ENCODE results near the gene STAT5A.
"Not testable (repeated sequence)": the region's sequence is repeated elsewhere in the genome, so short reads cannot be mapped to it uniquely, and the experiment has no call there.

STAT5A gene

DNA sequence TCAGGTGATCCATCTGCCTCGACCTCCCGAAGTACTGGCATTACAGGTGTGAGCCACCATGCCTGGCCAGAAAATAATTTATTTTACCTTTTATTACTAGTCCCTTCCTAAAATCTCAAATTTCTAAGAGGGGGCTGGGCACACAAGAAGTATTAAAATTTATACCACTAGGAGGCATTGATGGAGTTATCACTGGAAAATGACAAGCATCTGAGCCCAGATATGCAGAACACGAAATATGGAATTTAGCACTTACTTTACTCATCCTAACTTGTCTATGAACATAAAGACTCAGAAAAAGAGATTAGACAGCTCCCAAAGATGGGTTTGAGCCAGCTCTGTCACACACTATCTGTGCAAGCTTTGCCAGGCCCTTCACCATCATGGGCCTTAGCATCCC is 46.4 kb downstream of the STAT5A start:
- DNase-seq (ENCODE audit: low read depth) = no peak

DNA sequence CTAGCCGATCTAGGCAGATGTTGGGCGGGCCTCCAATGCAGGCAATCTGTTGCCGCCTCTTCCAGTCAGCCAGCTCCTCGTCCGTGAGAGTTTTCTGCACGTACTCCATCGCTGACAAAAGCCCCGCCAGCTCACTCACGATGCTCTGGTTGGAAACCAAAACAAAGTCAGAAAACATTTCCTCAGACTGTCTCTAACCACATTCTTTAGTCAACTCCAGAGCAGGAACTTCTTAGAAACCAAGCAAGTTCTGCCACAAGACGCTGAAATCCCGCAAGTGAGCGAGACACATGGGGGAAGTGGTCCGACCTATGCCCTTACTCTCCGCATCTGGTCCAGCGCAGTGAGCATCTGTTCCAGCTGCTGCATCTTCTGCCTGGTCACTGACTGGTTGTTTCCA is 49.1 kb downstream of the STAT5A start:
- peak; percentile 98 for DNase-seq (ENCODE audit: low read depth)

- DNase-seq (ENCODE audit: low read depth) = no peak
Measured at GRCh38 chr17:42338427-42338985, 50.2 kb downstream of the STAT5A start.

DNA sequence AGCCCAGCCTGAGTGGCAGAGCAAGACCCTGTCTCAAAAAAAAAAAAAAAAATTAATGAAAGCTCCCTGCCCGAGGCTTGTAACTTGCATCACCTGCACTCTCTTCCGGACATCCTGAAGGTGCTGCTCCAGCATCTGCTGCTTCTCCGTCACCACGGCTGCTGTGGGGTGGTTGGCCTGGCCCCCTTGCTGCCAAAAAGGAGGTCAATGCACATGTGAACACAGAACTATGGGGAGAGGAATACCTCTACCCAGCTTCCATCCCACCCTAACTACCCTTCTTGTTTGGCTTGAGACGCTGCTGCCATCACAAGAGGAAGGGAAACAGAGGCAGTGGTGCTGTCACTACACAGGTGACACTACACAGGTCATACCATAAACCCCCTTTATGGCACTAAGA is 50.9 kb downstream of the STAT5A start:
- no peak for DNase-seq (ENCODE audit: low read depth)

DNA sequence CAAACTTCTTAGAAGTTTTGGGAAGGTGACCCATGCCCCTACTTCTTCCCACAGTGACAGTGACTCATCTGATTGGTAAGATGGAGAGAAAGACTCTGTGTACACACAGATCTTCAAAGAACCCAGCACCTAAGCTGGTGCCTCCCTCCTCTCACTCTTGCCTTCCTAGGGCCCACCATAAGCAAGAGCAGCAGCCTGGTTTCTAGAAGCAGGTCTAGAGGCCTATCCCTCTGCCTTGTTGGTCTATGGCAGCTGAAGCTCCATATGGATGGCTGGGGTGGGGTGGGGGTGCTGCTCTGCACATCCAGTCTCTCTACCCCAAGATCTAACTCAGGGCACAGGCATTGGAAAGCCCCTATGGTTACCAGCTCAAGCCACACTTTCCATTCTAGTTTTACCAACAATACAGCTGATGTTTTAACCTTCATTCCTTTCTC is 52.4 kb downstream of the STAT5A start:
- DNase-seq (ENCODE audit: low read depth) = no peak

DNA sequence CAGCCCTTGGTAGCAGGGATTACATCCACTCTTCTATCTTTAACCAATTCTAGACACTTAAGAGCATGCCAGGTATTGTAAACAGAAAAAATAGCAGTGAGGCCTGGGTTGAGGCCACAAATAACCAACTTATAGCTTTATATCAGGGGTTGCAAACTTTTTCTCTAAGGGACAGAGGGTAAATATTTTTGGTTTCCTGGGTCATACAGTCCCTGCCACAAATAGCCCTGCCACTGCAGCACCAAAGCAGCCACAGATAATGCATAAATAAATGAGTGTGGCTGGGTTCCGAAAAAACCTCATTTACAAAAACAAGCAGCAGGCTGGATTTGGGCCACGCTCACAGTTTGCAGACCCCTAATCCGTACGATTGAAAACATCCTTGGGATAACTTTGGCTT is 53.3 kb downstream of the STAT5A start:
- no peak for DNase-seq (ENCODE audit: low read depth)

DNA sequence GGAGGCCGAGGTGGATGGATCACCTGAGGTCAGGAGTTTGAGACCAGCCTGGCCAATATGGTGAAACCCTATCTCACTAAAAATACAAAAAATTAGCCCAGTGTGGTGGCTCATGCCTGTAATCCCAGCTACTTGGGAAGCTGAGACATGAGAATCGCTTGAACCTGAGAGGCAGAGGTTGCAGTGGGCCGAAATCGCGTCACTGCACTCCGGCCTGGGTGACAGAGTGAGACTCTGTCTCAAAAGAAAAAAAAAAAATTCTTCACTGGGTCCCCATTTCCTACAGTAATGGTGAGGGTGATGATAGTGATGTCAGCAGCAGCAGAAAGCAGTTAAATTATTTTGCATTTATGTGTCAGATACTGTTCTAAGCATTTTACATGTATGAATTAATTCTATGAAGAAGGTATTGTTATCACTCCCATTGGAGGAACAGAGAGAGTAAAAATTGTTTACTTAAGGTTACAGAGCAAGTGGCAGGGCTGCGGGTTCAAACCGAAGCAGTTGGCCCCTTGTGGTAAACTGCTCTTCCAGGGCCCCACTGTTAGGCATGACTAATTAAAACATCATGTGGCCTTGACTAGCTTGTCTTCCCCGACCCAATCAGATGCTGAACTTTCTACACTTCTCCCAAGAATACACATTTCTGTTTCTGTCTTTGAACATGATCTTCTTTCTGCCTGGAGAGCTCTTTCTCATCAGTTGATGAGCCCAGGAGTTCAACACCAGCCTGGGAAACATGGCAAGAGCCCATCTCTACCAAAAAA is 54.1 kb downstream of the STAT5A start:
- no peak for DNase-seq (ENCODE audit: low read depth)

DNA sequence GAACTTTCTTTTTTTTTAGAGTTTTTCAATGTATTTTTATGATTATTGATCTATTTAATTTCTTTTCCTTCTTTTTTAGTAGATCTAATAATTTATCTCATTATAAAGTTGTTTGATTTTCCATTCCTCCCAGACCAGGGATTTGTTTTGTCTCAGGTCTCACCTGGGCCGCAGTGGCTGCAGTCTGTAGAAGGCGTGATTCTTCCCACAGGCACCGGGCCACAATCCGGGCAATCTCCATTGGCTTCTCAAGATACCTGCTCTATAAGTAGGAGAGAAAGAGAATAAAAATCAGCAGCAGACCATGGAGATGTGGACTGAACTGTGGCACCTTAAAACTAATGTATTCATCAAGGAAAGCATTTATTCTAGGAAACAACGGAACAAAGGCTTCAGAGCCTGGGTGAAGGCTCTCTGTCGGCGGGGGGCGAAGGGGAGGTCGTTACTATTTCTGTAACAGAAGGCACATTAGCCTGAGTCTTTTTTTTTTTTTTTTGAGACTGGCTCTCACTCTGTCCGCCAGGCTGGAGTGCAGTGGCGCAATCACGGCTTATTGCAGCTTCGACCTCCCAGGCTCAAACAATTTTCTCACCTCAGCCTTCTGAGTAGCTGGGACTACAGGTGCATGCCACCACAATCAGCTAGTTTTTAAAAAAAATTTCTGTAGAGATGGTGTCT is 57.2 kb downstream of the STAT5A start:
- no peak for DNase-seq (ENCODE audit: low read depth)

DNA sequence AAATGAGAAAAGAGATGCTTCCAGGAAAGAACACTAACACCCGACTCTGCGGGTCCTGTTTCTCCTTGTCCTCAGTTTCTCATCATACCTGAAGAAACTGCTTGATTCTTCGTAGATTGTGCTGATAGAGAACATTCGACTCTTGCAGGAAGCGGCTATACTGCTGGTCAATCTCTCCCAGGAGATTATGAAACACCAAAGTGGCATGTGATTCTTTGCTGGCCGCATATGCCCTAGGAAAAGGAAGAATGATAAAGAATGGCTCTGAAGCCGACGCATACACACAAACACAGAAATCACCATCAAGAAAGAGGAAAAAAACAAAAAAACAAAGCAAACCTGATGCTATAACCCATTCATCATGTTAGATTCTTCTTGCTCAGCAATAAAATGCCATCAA is 58.2 kb downstream of the STAT5A start:
- DNase-seq (ENCODE audit: low read depth) = no peak

- DNase-seq (ENCODE audit: low read depth) = peak; percentile 80
Measured at GRCh38 chr17:42347198-42347597, 58.9 kb downstream of the STAT5A start.

DNA sequence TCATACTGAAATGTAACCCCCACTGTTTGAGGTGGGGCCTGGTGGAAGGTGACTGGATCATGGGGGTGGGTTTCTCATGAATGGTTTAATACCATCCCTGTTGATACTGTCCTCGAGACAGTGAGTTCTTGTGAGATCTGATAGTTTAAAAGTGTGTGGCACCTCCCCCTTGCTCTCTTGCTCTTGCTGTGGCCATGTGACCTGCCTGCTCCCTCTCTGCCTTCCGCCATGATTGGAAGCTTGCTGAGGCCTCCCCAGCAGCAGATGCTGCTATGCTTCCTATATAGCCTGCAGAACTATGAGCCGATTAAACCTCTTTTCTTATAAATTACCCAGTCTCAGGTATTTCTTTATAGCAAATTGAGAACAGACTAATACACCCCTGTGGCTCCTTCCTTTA is 59.3 kb downstream of the STAT5A start:
- no peak for DNase-seq (ENCODE audit: low read depth)

- DNase-seq (ENCODE audit: low read depth) = no peak
Measured at GRCh38 chr17:42348104-42348503, 59.8 kb downstream of the STAT5A start.

- DNase-seq (ENCODE audit: low read depth) = peak; percentile 65
Measured at GRCh38 chr17:42354956-42355843, 66.9 kb downstream of the STAT5A start.

- DNase-seq (ENCODE audit: low read depth) = no peak
Measured at GRCh38 chr17:42358434-42358833, 70.1 kb downstream of the STAT5A start.

DNA sequence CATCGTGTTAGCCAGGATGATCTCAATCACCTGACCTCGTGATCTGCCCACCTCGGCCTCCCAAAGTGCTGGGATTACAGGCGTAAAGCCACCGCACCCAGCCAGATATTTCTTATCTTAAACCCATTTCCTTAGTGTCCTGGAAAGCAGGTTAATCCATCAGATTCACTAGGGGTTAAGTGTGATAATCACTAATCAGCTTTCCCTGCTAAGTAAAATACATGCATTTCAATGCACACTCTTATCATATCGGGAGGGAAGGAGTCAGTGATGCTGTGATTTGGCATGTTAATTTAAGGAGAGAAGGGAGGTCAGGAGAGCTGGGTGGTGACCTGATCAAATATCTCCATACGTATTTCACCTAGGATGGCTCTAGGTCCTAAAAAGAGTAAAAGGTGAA is 70.8 kb downstream of the STAT5A start:
- no peak for DNase-seq (ENCODE audit: low read depth)

DNA sequence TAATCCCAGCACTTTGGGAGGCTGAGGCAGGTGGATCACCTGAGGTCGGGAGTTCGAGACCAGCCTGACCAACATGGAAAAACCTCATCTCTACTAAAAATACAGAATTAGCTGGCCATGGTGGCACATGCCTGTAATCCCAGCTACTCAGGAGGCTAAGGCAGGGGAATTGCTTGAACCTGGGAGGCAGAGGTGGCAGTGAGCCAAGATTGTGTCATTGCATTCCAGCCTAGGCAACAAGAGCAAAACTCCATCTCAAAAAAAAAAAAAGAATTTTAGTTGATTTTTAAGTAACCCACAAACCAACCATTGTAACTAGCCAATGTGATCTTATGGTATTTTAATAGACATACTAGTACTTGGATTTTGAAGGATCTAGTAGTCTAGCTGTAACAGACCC is 72.1 kb downstream of the STAT5A start:
- not testable (repeated sequence) for DNase-seq (ENCODE audit: low read depth)
